ENCODE data around the gene CD2BP2. TPM values are rescaled to one million over a fixed set of nuclear protein-coding genes. Genes with fewer than 3 reads are reported as not detected.

CD2BP2 gene
- total and polyA plus RNA-seq, 2 donors (not counting 1 experiment from before 2014, with no cell fraction given) = 26.1 to 80.1 TPM

DNA sequence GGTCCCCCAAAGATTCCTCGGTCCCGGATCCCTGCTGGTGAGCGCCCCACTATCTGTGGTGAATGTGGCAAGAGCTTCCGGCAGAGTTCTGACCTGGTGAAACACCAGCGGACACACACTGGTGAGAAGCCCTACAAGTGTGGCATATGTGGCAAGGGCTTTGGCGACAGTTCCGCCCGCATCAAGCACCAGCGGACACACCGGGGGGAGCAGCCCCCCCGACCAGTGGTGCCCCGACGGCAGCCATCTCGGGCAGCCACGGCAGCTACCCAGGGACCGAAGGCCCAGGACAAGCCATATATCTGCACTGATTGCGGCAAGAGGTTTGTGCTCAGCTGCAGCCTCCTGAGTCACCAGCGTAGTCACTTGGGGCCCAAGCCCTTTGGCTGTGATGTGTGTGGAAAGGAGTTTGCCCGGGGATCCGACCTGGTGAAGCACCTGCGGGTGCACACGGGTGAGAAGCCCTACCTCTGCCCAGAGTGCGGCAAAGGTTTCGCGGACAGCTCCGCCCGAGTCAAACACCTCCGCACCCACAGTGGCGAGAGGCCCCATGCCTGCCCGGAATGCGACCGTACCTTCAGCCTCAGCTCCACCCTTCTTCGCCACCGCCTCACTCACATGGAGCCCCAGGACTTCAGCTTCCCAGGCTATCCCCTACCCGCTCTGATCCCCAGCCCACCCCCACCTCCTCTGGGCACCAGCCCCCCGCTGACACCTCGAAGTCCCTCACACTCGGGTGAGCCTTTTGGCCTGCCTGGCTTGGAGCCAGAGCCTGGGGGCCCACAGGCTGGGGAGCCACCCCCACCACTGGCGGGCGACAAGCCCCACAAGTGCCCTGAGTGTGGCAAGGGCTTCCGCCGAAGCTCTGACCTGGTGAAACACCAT lies 42.9 kb upstream of the CD2BP2 start:
- no peak for ATAC-seq (ENCODE audit: low read depth)
- no peak overlapping the region for H3K4me3 Mint-ChIP-seq
- 96% methylated on average over 42 of the region's 42 CpGs for WGBS (ENCODE audit: insufficient coverage)

More for the DNA sequence above, 42.9 kb upstream of the CD2BP2 start:
- intact Hi-C loops (cut with micrococcal nuclease) = loop anchor here (10.0 kb wide), 1 partner anchor 533 kb away; the partner anchor contains the start of gene CDIPT
- H3K4me2 ChIP-seq (replicated peaks; ENCODE audit: low read depth, low read length, poor library complexity, severe bottlenecking) = no peak overlapping the region
- H3K36me3 ChIP-seq (replicated peaks in 1 of 2; ENCODE audit: control extremely low read depth in 1 of 2, control insufficient read depth in 1 of 2, extremely low read depth in 1 of 2, insufficient read depth in 2 of 2, low read length in 1 of 2) = peaks cover 0 to 16% of the 10 kb centered on the region in 2 experiments
- Mint-ChIP-seq H3K9me3 (ENCODE audit: insufficient read depth) (no peaks in the 10 kb centered on the region), H3K27ac (no peak overlapping the region), H3K27me3 (peaks cover 4% of the 10 kb centered on the region), H3K4me1 (peaks cover 30% of the 10 kb centered on the region)
- peaks cover 25% of the 10 kb centered on the region for H4K20me1 ChIP-seq (ENCODE audit: control insufficient read depth, insufficient read depth, low read length, poor library complexity, severe bottlenecking)
- no peak for DNase-seq
- H3K79me2 ChIP-seq (ENCODE audit: control insufficient read depth, insufficient read depth, low read length) = peaks cover 30% of the 10 kb centered on the region
- no peaks in the 10 kb centered on the region for H3K27me3 ChIP-seq (replicated peaks in 1 of 4; ENCODE audit: control extremely low read depth in 1 of 4, control insufficient read depth in 3 of 4, insufficient read depth in 4 of 4, low read length in 3 of 4)
- H3K4me3 ChIP-seq (ENCODE audit: control extremely low read depth in 1 of 5, extremely low read depth in 1 of 5, insufficient read depth in 1 of 5, low read depth in 2 of 5, low read length in 4 of 5) = no peak overlapping the region
- H3K9ac ChIP-seq (ENCODE audit: low read length) = no peak overlapping the region
- peaks cover 16 to 39% of the 10 kb centered on the region in 2 donors for H3K4me1 ChIP-seq (ENCODE audit: control insufficient read depth in 2 of 2, insufficient read depth in 2 of 2, low read length in 2 of 2)
- ChIA-PET CTCF (interaction anchor here (0.7 to 5.0 kb wide), 3 partner anchors 11 to 200 kb away, joined by 3 to 65 read pairs (median 5); partner anchors contain the start of genes SEPTIN1 and ZNF771), POLR2A (interaction anchor here (1.4 to 4.7 kb wide), 2 partner anchors 9 to 16 kb away, joined by 4 to 51 read pairs; partner anchors contain the start of genes SEPTIN1 and ZNF771)
- H2AFZ ChIP-seq (ENCODE audit: insufficient read depth, low read depth, low read length, poor library complexity, severe bottlenecking) = no peak overlapping the region
- H3K9me3 ChIP-seq (ENCODE audit: control extremely low read depth in 1 of 3, control insufficient read depth in 2 of 3, insufficient read depth in 1 of 3, low read length in 2 of 3) = no peaks in the 10 kb centered on the region
- H3K27ac ChIP-seq (ENCODE audit: low read length in 2 of 2) = no peak overlapping the region
- no peak for TF ChIP-seq EZH2 (IDR thresholded peaks at IDR 0.05; ENCODE audit: borderline replicate concordance, insufficient read depth, low read depth, low read length, poor library complexity, severe bottlenecking)
- TF ChIP-seq, protein P1, sequence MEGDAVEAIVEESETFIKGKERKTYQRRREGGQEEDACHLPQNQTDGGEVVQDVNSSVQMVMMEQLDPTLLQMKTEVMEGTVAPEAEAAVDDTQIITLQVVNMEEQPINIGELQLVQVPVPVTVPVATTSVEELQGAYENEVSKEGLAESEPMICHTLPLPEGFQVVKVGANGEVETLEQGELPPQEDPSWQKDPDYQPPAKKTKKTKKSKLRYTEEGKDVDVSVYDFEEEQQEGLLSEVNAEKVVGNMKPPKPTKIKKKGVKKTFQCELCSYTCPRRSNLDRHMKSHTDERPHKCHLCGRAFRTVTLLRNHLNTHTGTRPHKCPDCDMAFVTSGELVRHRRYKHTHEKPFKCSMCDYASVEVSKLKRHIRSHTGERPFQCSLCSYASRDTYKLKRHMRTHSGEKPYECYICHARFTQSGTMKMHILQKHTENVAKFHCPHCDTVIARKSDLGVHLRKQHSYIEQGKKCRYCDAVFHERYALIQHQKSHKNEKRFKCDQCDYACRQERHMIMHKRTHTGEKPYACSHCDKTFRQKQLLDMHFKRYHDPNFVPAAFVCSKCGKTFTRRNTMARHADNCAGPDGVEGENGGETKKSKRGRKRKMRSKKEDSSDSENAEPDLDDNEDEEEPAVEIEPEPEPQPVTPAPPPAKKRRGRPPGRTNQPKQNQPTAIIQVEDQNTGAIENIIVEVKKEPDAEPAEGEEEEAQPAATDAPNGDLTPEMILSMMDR (IDR thresholded peaks at IDR 0.05) = no peak

Data from B cell (primary cell).